H1 (cell line): ENCODE data around the gene KCNT1. TPM values are rescaled to one million over a fixed set of nuclear protein-coding genes. Genes with fewer than 3 reads are reported as not detected.

ENCODE experiments used
- CTCF ChIA-PET: fragments of 300-600 bp; sonication (Branson Sonifier 250); formaldehyde crosslinking; loops from one replicate; lab custom pipeline; 2021; ENCODE audit not compliant: partially characterized antibody; lab: Charles Lee
- POLR2A ChIA-PET: fragments of 300-600 bp; sonication (Branson Sonifier 250); formaldehyde crosslinking; loops from one replicate; lab custom pipeline; 2021; ENCODE audit warnings: inconsistent platforms; ENCODE audit not compliant: partially characterized antibody; lab: Charles Lee
- DNase-seq, 2 experiments: peaks; one replicate each; pipeline versions ENCODE4 v3.0.0 to v3.0.0-alpha.2; 2010 to 2022; ENCODE audit warnings: low spot score in 2 of 2, low read depth in 1 of 2, mixed read lengths in 1 of 2
- FAIRE-seq: peaks from 2 replicates; lab custom pipeline; 2011; peaks lifted over from hg19 to GRCh38; lab: Jason Lieb, UNC
- H2AFZ ChIP-seq: 2 replicates; pipeline ENCODE4 v1.8.1; 2012; ENCODE audit warnings: low read length, inconsistent platforms
- H2AK5ac ChIP-seq: 2 replicates; pipeline ENCODE4 v1.6.1; 2013; ENCODE audit warnings: low read depth, low read length
- H2BK120ac ChIP-seq: replicated peaks from 2 replicates; pipeline ENCODE3; 2013; ENCODE audit warnings: low read depth, low read length, inconsistent platforms
- H2BK12ac ChIP-seq: 2 replicates; pipeline ENCODE4 v1.6.1; 2013; ENCODE audit warnings: low read depth, low read length
- H2BK15ac ChIP-seq: 2 replicates; pipeline ENCODE4 v1.6.1; 2013; ENCODE audit warnings: low read length
- H2BK20ac ChIP-seq: 2 replicates; pipeline ENCODE4 v1.6.1; 2013; ENCODE audit warnings: low read length
- H2BK5ac ChIP-seq: 2 replicates; pipeline ENCODE4 v1.6.1; 2013; ENCODE audit warnings: low read depth, low read length
- H3K14ac ChIP-seq: 2 replicates; pipeline ENCODE4 v1.6.1; 2013; ENCODE audit warnings: inconsistent platforms; ENCODE audit not compliant: insufficient read length
- H3K18ac ChIP-seq: 2 replicates; pipeline ENCODE4 v1.6.1; 2013; ENCODE audit warnings: low read length; ENCODE audit errors: extremely low read depth
- H3K23ac ChIP-seq: 2 replicates; pipeline ENCODE4 v1.6.1; 2013; ENCODE audit warnings: inconsistent platforms; ENCODE audit not compliant: insufficient read length
- H3K23me2 ChIP-seq: 2 replicates; pipeline ENCODE4 v1.6.1; 2013; ENCODE audit warnings: low read depth, low read length
- H3K27ac ChIP-seq: 2 replicates; pipeline ENCODE4 v1.6.1; 2011; ENCODE audit warnings: low read depth, low read length, inconsistent platforms
- H3K27me3 ChIP-seq, 4 experiments: replicated peaks in 1 of 4; 1 replicate in 1 of 4; 2 replicates in 3 of 4; pipeline versions ENCODE4 v1.6.1 to v1.8.1; 2011 to 2013; ENCODE audit warnings: low read length in 3 of 4, mild to moderate bottlenecking in 3 of 4, inconsistent platforms in 2 of 4, mixed read lengths in 2 of 4, moderate library complexity in 1 of 4; ENCODE audit not compliant: control insufficient read depth in 3 of 4, insufficient read depth in 3 of 4; ENCODE audit errors: extremely low read depth in 1 of 4
- H3K36me3 ChIP-seq, 4 experiments: 2 replicates each; pipeline versions ENCODE4 v1.6.1 to v1.8.1; 2011 to 2013; ENCODE audit warnings: mild to moderate bottlenecking in 4 of 4, low read length in 3 of 4, moderate library complexity in 2 of 4, control low read depth in 1 of 4, inconsistent platforms in 1 of 4; ENCODE audit not compliant: insufficient read depth in 4 of 4, control insufficient read depth in 2 of 4
- H3K4ac ChIP-seq: replicated peaks from 2 replicates; pipeline ENCODE3; 2013; ENCODE audit warnings: low read length, low read depth, mixed read lengths, inconsistent platforms; ENCODE audit not compliant: insufficient read length
- H3K4me1 ChIP-seq, 4 experiments: replicated peaks in 1 of 4; 1 replicate in 1 of 4; 2 replicates in 3 of 4; pipeline versions ENCODE4 v1.6.1 to v1.8.1; 2011 to 2013; ENCODE audit warnings: low read length in 3 of 4, inconsistent platforms in 2 of 4, mixed read lengths in 1 of 4; ENCODE audit not compliant: insufficient read depth in 4 of 4, control insufficient read depth in 3 of 4
- H3K4me2 ChIP-seq, 2 experiments: 2 replicates each; pipeline versions ENCODE4 v1.6.1 to v1.8.1; 2011 to 2013; ENCODE audit warnings: low read depth in 2 of 2, low read length in 2 of 2, control low read depth in 1 of 2, inconsistent platforms in 1 of 2, mild to moderate bottlenecking in 1 of 2; ENCODE audit not compliant: insufficient read depth in 1 of 2
- H3K4me3 ChIP-seq, 4 experiments: fragments of 200-600, 300-600 bp in 1 of 4; sonication (generic), shearing (Covaris generic), sonication (Bioruptor Twin) in 1 of 4; 2 replicates each; pipeline versions ENCODE4 v1.5.1 to v1.8.1; 2011 to 2016; ENCODE audit warnings: low read length in 4 of 4, low read depth in 3 of 4, control low read depth in 2 of 4, inconsistent platforms in 2 of 4, mild to moderate bottlenecking in 2 of 4, mixed read lengths in 1 of 4, moderate library complexity in 1 of 4; ENCODE audit not compliant: insufficient read depth in 2 of 4; ENCODE audit errors: extremely low read depth in 1 of 4
- H3K56ac ChIP-seq: replicated peaks from 2 replicates; pipeline ENCODE3; 2013; ENCODE audit warnings: low read depth, mild to moderate bottlenecking, mixed read lengths, low read length, inconsistent platforms; ENCODE audit not compliant: insufficient read length
- H3K79me1 ChIP-seq: 2 replicates; pipeline ENCODE4 v1.6.1; 2013; ENCODE audit warnings: low read depth, low read length, control low read depth
- H3K79me2 ChIP-seq, 2 experiments: 2 replicates each; pipeline versions ENCODE4 v1.6.1 to v1.8.1; 2012 to 2013; ENCODE audit warnings: low read length in 2 of 2, mild to moderate bottlenecking in 2 of 2, inconsistent platforms in 1 of 2; ENCODE audit not compliant: insufficient read depth in 2 of 2, control insufficient read depth in 1 of 2
- H3K9ac ChIP-seq, 4 experiments: replicated peaks in 1 of 4; 1 replicate in 1 of 4; 2 replicates in 3 of 4; pipeline versions ENCODE4 v1.6.1 to v1.8.1; 2011 to 2013; ENCODE audit warnings: low read depth in 3 of 4, low read length in 3 of 4, control low read depth in 2 of 4, mild to moderate bottlenecking in 2 of 4, moderate library complexity in 2 of 4, inconsistent platforms in 1 of 4; ENCODE audit errors: extremely low read depth in 1 of 4
- H3K9me3 ChIP-seq, 2 experiments: 2 replicates each; pipeline versions ENCODE4 v1.6.1 to v1.8.1; 2012 to 2013; ENCODE audit warnings: mild to moderate bottlenecking in 2 of 2, moderate library complexity in 2 of 2, control low read depth in 1 of 2, inconsistent platforms in 1 of 2, low read depth in 1 of 2, low read length in 1 of 2, mixed read lengths in 1 of 2; ENCODE audit not compliant: insufficient read depth in 2 of 2
- H4K20me1 ChIP-seq, 2 experiments: replicated peaks in 1 of 2; 2 replicates each; pipeline versions ENCODE3 to v1.8.1; 2011 to 2013; ENCODE audit warnings: inconsistent platforms in 2 of 2, low read length in 2 of 2, mild to moderate bottlenecking in 1 of 2; ENCODE audit not compliant: insufficient read depth in 2 of 2, control insufficient read depth in 1 of 2
- H4K5ac ChIP-seq: 2 replicates; pipeline ENCODE4 v1.6.1; 2013; ENCODE audit warnings: low read length, low read depth, mixed read lengths, inconsistent platforms; ENCODE audit not compliant: insufficient read length
- H4K8ac ChIP-seq: 2 replicates; pipeline ENCODE4 v1.8.0; 2013; ENCODE audit warnings: mild to moderate bottlenecking, moderate library complexity, low read length, inconsistent platforms; ENCODE audit not compliant: insufficient read depth; ENCODE audit errors: extremely low read depth
- H4K91ac ChIP-seq: replicated peaks from 2 replicates; pipeline ENCODE3; 2013; ENCODE audit warnings: low read length, mixed read lengths, inconsistent platforms; ENCODE audit not compliant: insufficient read length
- BRCA1 ChIP-seq: IDR thresholded peaks from 2 replicates; pipeline ENCODE4 v1.6.1; 2012; ENCODE audit warnings: low read depth, low read length, improper control_type of control experiment
- GTF2F1 ChIP-seq: IDR thresholded peaks from 2 replicates; pipeline ENCODE4 v1.6.1; 2012; ENCODE audit warnings: low read depth, low read length, improper control_type of control experiment, borderline replicate concordance
- JUND ChIP-seq: IDR thresholded peaks from 2 replicates; pipeline ENCODE4 v1.6.1; 2011; ENCODE audit warnings: mild to moderate bottlenecking, improper control_type of control experiment, low read length
- KDM4A ChIP-seq: IDR thresholded peaks from one replicate; pipeline ENCODE4 v1.7.1; 2012; ENCODE audit warnings: low read depth, mild to moderate bottlenecking, moderate library complexity, low read length, inconsistent platforms; ENCODE audit not compliant: severe bottlenecking
- MAFK ChIP-seq: IDR thresholded peaks from 2 replicates; pipeline ENCODE4 v1.6.1; 2012; ENCODE audit warnings: low read depth, mild to moderate bottlenecking, improper control_type of control experiment, low read length
- POU5F1 ChIP-seq: IDR thresholded peaks from 2 replicates; pipeline ENCODE4 v1.6.1; 2011; ENCODE audit warnings: low read depth, mild to moderate bottlenecking, low read length, moderate library complexity
- SP2 ChIP-seq: IDR thresholded peaks from 2 replicates; pipeline ENCODE4 v1.6.1; 2012; ENCODE audit warnings: mild to moderate bottlenecking, low read length, inconsistent platforms
- TAF1 ChIP-seq: IDR thresholded peaks from 2 replicates; pipeline ENCODE4 v1.6.1; 2011; ENCODE audit warnings: mild to moderate bottlenecking, low read depth, low read length
- WGBS, 2 experiments: shearing (Covaris generic) in 1 of 2; methylation state at CpG; one replicate each; pipeline versions ENCODE4 v1.1.6 to v1.1.7; 2013 to 2015; ENCODE audit warnings: low lambda C conversion rate in 2 of 2, mixed read lengths in 2 of 2, inconsistent platforms in 1 of 2, low coverage in 1 of 2, missing lambda C conversion rate in 1 of 2; ENCODE audit not compliant: insufficient replicate concordance in 2 of 2, insufficient coverage in 1 of 2, insufficient read length in 1 of 2; ENCODE audit errors: extremely low coverage in 1 of 2, missing lambda C conversion rate in 1 of 2; 5-methylcytosine and 5-hydroxymethylcytosine counted together
- polyA plus RNA-seq, 7 experiments: library from polyadenylated mRNA; depleted of rRNA in 3 of 7; stranded (reverse) in 5 of 7; unstranded in 2 of 7; fragments of >200 nt in 5 of 7; fragments of 200-250 nt in 2 of 7; gene quantifications; 1 replicate in 5 of 7; 2 replicates in 1 of 7; 4 replicates in 1 of 7; pipeline versions ENCODE4 v1.2.1 to v1.2.3, GENCODE V29; 2011 to 2013; ENCODE audit warnings: missing spikeins in 2 of 7, mixed read lengths in 2 of 7
- total RNA-seq: library from RNA; stranded (reverse); fragmentation: NEBNext Ultra II Directional; extraction: Animal tissue kit (Norgen Biotek cat#: 25700); gene quantifications from 2 replicates; pipeline ENCODE4 v1.2.1, GENCODE V29; 2021
- TF ChIP-seq, protein P1 (sequence below), 3 experiments: IDR thresholded peaks; 1 replicate in 2 of 3; 2 replicates in 1 of 3; pipeline versions ENCODE4 v1.5.1 to v1.6.1; 2011; ENCODE audit warnings: low read length in 3 of 3, mild to moderate bottlenecking in 3 of 3, inconsistent platforms in 2 of 3, low read depth in 1 of 3, moderate library complexity in 1 of 3; ENCODE audit not compliant: insufficient read depth in 1 of 3; ENCODE audit errors: control extremely low read depth in 1 of 3
- TF ChIP-seq, protein P2 (sequence below): IDR thresholded peaks from 2 replicates; pipeline ENCODE4 v1.6.1; 2012; ENCODE audit warnings: inconsistent platforms

Gene KCNT1
- total and polyA plus RNA-seq, 2 of the 8 experiments (the other 6 are each of a cell fraction or from before 2014, with no cell fraction given) = 0.13 to 0.20 TPM

DNA sequence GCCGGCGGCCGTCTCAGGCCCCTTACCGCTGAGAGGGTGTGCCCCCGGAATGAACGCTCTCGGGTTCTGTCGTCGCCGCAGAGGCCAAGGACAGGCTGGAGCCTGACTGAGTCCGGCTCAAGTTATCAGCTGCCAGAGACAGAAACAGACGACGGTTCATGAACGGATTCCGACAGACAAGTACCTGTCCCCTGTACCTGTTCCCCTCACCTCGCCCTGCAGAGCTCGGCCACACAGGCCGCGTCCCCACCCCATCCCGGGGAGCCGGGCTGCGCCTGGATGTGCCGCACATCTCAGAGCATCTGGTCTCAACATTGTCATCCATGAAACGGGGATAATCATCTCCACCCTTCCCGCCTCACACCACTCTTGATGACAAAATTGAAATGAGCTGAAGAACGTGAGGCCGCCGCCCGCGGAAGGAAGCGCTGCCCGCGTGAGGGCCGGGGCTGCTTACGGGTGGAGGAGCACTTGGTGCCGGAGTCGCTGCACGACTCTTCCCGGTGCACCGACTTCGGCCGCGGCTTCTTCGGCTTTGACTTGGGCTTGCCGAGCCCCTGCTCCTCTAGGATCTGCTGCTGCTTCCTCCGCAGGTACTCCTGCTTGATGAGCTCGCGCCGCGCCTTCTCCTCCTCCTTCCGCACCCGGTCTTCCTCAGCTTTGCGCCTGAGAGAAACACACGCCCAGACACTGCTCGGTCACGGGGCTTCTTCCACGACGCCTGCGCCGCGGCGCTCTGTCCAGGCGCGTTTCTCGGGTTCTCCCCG, 116.1 kb downstream of the KCNT1 start:
- Histone ChIP-seq H2AFZ (no peak overlapping the region), H2AK5ac (no peak overlapping the region), H2BK15ac (no peak overlapping the region), H3K9ac (no peak overlapping the region), H3K27ac (no peak overlapping the region), H3K9me3 (no peaks in the 10 kb centered on the region), H3K18ac (no peak overlapping the region), H4K5ac (no peak overlapping the region), H3K36me3 (peaks cover 33 to 76% (median 65%) of the 10 kb centered on the region in 4 experiments), H3K4me2 (no peak overlapping the region), H3K4me1 (no peaks in the 10 kb centered on the region; a peak in 1 of 7 replicates), H4K91ac (no peak overlapping the region), H2BK20ac (no peak overlapping the region), H3K79me1 (no peaks in the 10 kb centered on the region), H3K56ac (no peak overlapping the region), H4K20me1 (peaks cover 7 to 11% of the 10 kb centered on the region in 2 experiments), H3K4ac (no peak overlapping the region), H3K79me2 (no peaks in the 10 kb centered on the region), H2BK120ac (no peak overlapping the region), H3K23me2 (no peaks in the 10 kb centered on the region), H3K23ac (no peak overlapping the region), H3K4me3 (no peak overlapping the region), H3K27me3 (no peaks in the 10 kb centered on the region), H2BK5ac (no peak overlapping the region), H2BK12ac (no peak overlapping the region), H3K14ac (no peak overlapping the region), H4K8ac (no peak overlapping the region; the same call in 1 of the 2 replicates)
- DNase-seq (no peak), FAIRE-seq (no peak)
- POLR2A ChIA-PET = no interaction called here
- 98% methylated on average over 65 of the region's 66 CpGs; no CpG with 5 or more reads in 1 of the 2 experiments for WGBS, 2 experiments
- CTCF ChIA-PET = interaction anchor here (0.6 to 1.3 kb wide), 3 partner anchors 23 to 80 kb away, joined by 3 to 4 read pairs (median 3); no protein-coding TSS in a partner anchor
- TF ChIP-seq KDM4A (no peak), JUND (no peak), BRCA1 (no peak), SP2 (no peak), TAF1 (no peak), GTF2F1 (no peak), POU5F1 (no peak), MAFK (no peak)
- TF ChIP-seq, protein P1, sequence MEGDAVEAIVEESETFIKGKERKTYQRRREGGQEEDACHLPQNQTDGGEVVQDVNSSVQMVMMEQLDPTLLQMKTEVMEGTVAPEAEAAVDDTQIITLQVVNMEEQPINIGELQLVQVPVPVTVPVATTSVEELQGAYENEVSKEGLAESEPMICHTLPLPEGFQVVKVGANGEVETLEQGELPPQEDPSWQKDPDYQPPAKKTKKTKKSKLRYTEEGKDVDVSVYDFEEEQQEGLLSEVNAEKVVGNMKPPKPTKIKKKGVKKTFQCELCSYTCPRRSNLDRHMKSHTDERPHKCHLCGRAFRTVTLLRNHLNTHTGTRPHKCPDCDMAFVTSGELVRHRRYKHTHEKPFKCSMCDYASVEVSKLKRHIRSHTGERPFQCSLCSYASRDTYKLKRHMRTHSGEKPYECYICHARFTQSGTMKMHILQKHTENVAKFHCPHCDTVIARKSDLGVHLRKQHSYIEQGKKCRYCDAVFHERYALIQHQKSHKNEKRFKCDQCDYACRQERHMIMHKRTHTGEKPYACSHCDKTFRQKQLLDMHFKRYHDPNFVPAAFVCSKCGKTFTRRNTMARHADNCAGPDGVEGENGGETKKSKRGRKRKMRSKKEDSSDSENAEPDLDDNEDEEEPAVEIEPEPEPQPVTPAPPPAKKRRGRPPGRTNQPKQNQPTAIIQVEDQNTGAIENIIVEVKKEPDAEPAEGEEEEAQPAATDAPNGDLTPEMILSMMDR (IDR thresholded peaks at IDR 0.05; ENCODE audit: control extremely low read depth in 1 of 3, insufficient read depth in 1 of 3, low read depth in 1 of 3, low read length in 3 of 3) = no peak
- TF ChIP-seq, protein P2, sequence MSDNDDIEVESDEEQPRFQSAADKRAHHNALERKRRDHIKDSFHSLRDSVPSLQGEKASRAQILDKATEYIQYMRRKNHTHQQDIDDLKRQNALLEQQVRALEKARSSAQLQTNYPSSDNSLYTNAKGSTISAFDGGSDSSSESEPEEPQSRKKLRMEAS = no peak
